Loucy (cell line): Measurements from ENCODE around the gene KCNN3.

Experiments
- EZH2phosphoT487 ChIP-seq: fragments of 200-600 bp; IDR thresholded peaks from 2 replicates; pipeline ENCODE4 v1.6.1; 2018; ENCODE audit warnings: antibody characterized with exemption, mild to moderate bottlenecking, moderate library complexity, borderline replicate concordance
- TF ChIP-seq, protein P1 (sequence below): fragments of 200-600 bp; sonication (generic); conservative IDR thresholded peaks from 2 replicates; pipeline ENCODE4 v1.5.1; 2014; ENCODE audit warnings: mild to moderate bottlenecking, antibody characterized with exemption, low read length

DNA sequence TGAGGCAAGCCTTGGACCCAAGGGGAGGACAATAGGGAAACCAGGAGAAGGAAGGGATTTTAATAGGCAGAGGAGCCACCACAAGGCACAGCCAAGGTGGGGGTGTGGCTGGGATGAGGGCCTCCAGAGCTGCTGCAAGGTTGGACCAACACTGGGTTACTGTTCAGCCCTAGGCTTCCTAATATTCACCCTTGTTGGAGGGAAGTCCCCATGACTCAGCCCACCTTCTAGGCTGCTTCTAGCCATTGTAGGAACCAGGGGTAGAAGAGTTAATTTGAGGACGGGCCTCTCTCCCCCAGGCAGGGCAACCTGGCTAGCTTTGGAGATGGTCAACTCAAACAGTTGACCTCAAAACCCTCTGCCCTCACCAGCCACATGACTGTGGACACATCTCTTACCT, 59.5 kb downstream of the KCNN3 start:
- TF ChIP-seq EZH2phosphoT487 = no peak
- TF ChIP-seq, protein P1, sequence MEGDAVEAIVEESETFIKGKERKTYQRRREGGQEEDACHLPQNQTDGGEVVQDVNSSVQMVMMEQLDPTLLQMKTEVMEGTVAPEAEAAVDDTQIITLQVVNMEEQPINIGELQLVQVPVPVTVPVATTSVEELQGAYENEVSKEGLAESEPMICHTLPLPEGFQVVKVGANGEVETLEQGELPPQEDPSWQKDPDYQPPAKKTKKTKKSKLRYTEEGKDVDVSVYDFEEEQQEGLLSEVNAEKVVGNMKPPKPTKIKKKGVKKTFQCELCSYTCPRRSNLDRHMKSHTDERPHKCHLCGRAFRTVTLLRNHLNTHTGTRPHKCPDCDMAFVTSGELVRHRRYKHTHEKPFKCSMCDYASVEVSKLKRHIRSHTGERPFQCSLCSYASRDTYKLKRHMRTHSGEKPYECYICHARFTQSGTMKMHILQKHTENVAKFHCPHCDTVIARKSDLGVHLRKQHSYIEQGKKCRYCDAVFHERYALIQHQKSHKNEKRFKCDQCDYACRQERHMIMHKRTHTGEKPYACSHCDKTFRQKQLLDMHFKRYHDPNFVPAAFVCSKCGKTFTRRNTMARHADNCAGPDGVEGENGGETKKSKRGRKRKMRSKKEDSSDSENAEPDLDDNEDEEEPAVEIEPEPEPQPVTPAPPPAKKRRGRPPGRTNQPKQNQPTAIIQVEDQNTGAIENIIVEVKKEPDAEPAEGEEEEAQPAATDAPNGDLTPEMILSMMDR = no peak
